ENCODE results near the gene TTI1. TPM values are rescaled to one million over a fixed set of nuclear protein-coding genes. Genes with fewer than 3 reads are reported as not detected.
A peak's percentile ranks its signal among the peaks of the same experiment; 100 is the strongest.

The TTI1 gene
- total RNA-seq, 1 experiment from 2014 or later: 25.7 TPM

GRCh38 chr20:38054647-38055046 is 21.4 kb upstream of the TTI1 start:
- DNase-seq (ENCODE audit: low spot score): no peak

GRCh38 chr20:38052870-38053269 is 19.6 kb upstream of the TTI1 start:
- DNase-seq (ENCODE audit: low spot score): no peak

GRCh38 chr20:38050686-38051085 is 17.4 kb upstream of the TTI1 start:
- no peak for DNase-seq (ENCODE audit: low spot score)

- peak; percentile 22 for DNase-seq (ENCODE audit: low spot score)
Measured at GRCh38 chr20:38049800-38050199, 16.5 kb upstream of the TTI1 start.

- DNase-seq (ENCODE audit: low spot score): no peak
Measured at GRCh38 chr20:38046572-38046971, 13.3 kb upstream of the TTI1 start.

- no peak for DNase-seq (ENCODE audit: low spot score)
Measured at GRCh38 chr20:38044685-38045084, 11.4 kb upstream of the TTI1 start.

- no peak for DNase-seq (ENCODE audit: low spot score)
Measured at GRCh38 chr20:38043512-38044300, 10.4 kb upstream of the TTI1 start.

- no peak for DNase-seq (ENCODE audit: low spot score)
Measured at GRCh38 chr20:38040276-38040675, 7.0 kb upstream of the TTI1 start.

GRCh38 chr20:38036366-38036765 is 3.1 kb upstream of the TTI1 start:
- DNase-seq (ENCODE audit: low spot score): no peak

GRCh38 chr20:38034961-38035360 is 1.7 kb upstream of the TTI1 start:
- DNase-seq (ENCODE audit: low spot score): no peak

GRCh38 chr20:38034108-38034649 is 923 bp upstream of the TTI1 start:
- DNase-seq (ENCODE audit: low spot score): no peak

- peak; percentile 14 for DNase-seq (ENCODE audit: low spot score)
Measured at GRCh38 chr20:38032585-38033329, 499 bp downstream of the TTI1 start.

GRCh38 chr20:38031957-38032356 is 1.3 kb downstream of the TTI1 start:
- no peak for DNase-seq (ENCODE audit: low spot score)

GRCh38 chr20:38029453-38029852 is 3.8 kb downstream of the TTI1 start:
- no peak for DNase-seq (ENCODE audit: low spot score)

- DNase-seq (ENCODE audit: low spot score): no peak
Measured at GRCh38 chr20:38024496-38024895, 8.8 kb downstream of the TTI1 start.

GRCh38 chr20:38023181-38024001 is 9.9 kb downstream of the TTI1 start:
- DNase-seq (ENCODE audit: low spot score): peak; percentile 75

- no peak for DNase-seq (ENCODE audit: low spot score)
Measured at GRCh38 chr20:38021087-38021772, 12.0 kb downstream of the TTI1 start.

GRCh38 chr20:38018385-38018784 is 14.9 kb downstream of the TTI1 start:
- no peak for DNase-seq (ENCODE audit: low spot score)

GRCh38 chr20:38017959-38018358 is 15.3 kb downstream of the TTI1 start:
- DNase-seq (ENCODE audit: low spot score): no peak

- DNase-seq (ENCODE audit: low spot score): no peak
Measured at GRCh38 chr20:38013887-38014286, 19.4 kb downstream of the TTI1 start.

- DNase-seq (ENCODE audit: low spot score): no peak
Measured at GRCh38 chr20:38012332-38012731, 20.9 kb downstream of the TTI1 start.
